DLD1 (cell line): ENCODE results near the gene ANKRD33B.
"Not testable (repeated sequence)": the region's sequence is repeated elsewhere in the genome, so short reads cannot be mapped to it uniquely, and the experiment has no call there.

ENCODE experiments used
- in situ Hi-C: cut with HindIII; loops from 2 replicates; pipeline ENCODE4 v1.10.0; 2017; ENCODE audit warnings: low sequenced_read_pairs

ANKRD33B gene

DNA sequence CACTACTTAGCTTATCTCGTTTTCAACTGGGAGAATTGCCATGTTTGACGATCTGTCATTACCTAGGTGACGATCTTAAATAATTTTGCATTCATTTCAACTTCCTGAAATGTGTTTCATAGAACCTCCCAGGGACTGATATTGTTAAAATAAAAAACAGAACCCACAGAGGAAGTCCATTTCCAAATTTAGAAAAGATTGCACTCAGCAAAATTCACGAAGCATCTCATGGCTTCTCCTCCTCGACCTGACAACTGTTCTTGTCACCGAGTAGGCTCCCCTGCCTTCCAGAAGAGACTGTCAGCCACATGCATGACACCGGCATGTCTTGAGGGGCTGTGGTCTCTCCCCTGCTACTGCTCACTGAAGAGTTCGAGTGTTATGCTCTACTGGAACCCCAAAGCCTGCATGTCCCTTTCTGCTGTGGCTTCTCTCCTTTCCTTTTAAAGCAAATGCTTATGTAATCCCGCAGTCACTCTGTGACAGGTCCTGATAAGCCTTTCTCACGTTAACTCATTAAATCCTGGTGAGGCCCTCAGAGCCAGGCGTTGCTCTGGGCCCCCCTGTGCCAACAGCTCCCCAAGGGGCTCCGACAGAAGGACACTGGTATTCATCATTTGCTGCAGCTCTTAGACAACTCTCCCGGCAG is 26.8 kb upstream of the ANKRD33B start:
- in situ Hi-C loops = no loop called here

DNA sequence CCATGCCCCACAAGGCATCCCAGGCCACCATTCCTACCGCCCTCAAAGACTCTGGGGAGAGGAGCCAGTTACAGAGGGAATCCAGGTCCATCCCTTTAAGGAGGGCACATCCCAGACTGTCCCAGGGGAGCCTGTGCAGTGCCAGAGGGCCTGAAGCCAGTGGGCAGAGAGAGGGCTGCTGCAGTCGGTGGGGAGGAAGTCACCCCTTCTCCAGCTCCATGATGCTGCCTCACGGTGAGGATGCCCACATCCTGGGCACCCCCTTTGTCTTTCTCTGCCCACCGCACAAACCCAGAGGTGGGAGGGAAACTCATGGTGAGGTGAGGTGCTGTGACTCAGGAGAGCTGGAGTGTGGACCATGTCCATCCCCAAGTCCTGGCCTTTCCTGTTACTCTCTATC is 26.2 kb upstream of the ANKRD33B start:
- in situ Hi-C loops = no loop called here

GRCh38 chr5:10538103-10538788 is 25.6 kb upstream of the ANKRD33B start:
- in situ Hi-C loops = no loop called here

- in situ Hi-C loops = no loop called here
Observed at GRCh38 chr5:10538789-10539686, 24.8 kb upstream of the ANKRD33B start.

DNA sequence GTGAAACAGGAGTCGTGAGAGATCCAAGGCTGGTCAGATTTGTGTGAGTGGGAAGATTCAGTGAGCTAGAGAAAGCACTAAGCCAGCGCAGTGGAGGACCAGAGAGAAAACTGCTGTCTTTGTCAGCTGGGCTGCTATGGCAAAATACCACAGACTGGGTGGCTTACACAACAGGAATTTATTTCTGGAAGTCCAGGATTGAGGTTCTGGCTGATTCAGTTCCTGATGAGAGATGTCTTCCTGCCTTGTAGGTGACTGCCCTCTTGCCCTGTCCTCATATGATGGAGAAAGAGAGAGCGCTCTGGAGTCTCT is 24.2 kb upstream of the ANKRD33B start:
- in situ Hi-C loops = no loop called here

DNA sequence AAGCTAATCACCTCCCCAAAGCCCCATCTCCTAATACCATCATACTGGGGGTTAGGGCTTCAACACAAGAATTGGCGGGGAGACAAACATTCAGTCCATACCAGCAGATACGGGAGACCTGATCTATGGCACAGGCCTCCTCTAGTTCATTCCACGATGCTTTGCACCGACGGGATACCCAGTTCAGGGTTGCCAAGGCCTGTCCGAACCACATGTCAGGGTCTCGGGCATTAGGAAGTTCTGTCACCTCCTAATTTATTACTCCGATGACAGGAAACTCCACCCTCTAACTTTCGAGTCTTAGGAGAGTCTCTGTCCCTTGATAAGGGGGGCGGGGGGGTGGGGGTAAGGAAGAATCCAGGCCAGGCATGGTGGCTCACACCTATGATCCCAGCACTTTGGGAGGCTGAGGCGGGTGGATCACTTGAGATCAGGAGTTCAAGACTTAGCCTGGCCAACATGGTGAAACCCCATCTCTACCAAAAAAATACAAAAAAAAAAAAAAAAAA is 23.8 kb upstream of the ANKRD33B start:
- in situ Hi-C loops = no loop called here

GRCh38 chr5:10540951-10541646 is 22.8 kb upstream of the ANKRD33B start:
- in situ Hi-C loops = no loop called here

DNA sequence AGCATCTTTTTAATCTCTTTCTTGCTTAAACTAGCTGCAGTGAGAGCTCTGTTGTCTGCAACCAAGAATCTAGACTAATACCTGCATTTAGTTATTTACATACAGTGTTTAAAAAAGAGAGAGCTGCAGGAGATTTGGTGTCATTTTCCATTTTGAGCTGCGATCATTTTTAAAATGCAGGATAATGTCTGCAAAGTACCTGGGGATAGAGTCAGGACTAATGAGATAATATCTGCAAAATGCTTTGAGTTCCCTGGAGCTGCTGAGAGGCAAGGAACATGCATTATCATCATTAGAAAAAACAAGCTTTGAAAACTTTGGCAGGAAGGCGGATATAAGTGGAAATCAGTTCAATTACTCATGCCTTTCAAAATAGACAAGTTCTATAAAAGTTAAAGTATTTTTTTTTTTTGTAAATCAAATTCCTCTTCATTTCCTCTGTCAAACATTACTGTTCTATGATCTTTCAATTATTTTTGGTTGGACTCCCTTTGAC is 21.8 kb upstream of the ANKRD33B start:
- in situ Hi-C loops = no loop called here

DNA sequence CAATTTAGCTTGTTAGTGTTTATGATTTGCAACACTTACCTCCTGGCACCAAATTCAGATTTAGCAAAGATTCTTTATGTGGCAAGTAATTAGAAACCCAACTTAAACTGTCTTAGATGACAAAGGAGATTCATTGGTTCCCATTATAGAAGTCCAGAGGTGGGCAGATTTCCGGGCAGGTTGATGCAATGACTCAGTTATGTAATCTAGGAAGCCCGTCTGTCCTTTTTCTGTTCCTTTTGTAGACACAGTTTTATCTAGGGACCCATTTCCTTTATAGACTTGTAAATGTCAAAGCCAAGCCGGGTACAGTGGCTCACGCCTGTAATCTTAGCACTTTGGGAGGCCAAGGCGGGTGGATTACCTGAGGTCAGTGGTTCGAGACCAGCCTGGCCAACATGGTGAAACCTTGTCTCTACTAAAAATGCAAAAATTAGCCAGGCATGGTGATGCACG is 20.3 kb upstream of the ANKRD33B start:
- in situ Hi-C loops = no loop called here

DNA sequence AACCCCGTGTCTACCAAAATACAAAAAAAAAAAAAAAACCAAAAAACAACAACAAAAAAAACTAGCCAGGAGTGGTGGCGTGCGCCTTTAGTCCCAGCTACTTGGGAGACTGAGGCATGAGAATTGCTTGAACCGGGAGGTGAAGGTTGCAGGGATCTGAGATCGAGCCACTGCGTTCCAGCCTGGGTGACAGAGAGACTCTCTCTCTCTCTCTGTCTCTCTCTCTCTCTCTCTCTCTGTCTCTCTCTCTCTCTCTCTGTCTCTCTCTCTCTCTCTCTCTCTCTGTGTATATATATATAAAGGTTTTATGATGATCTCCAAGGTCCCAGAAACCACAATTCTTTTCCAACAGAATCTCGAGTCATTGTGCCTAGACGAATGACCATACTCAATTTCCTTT is 18.8 kb upstream of the ANKRD33B start:
- in situ Hi-C loops = no loop called here

GRCh38 chr5:10546186-10546585 is 17.7 kb upstream of the ANKRD33B start:
- in situ Hi-C loops = no loop called here

DNA sequence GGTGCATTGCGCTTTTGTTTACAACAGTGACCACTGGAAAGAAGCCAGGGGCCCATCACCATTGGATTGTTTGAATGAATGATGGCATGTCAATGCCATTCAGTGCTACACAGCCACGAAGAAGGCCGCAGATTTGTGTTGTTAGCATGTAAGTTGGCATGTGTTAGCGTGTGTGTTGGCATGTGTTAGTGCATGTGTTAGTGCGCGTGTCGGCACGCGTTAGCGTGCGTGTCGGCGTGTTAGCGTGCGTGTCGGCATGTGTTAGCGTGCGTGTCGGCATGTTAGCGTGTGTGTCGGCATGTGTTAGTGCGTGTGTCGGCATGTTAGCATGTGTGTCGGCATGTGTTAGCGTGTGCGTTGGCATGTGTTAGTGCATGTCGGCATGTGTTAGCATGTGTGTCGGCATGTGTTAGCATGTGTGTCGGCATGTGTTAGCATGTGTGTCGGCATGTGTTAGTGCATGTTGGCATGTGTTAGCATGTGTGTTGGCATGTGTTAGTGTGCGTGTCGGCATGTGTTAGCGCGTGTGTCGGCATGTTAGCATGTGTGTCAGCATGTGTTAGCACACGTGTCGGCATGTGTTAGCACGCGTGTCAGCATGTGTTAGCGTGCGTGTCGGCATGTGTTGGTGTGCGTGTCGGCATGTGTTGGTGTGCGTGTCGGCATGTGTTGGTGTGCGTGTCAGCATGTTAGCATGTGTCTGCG is 15.3 kb upstream of the ANKRD33B start:
- in situ Hi-C loops = no loop called here

GRCh38 chr5:10549123-10549514 is 14.8 kb upstream of the ANKRD33B start:
- in situ Hi-C loops = not testable (repeated sequence)

GRCh38 chr5:10550222-10550995 is 13.5 kb upstream of the ANKRD33B start:
- in situ Hi-C loops = loop anchor here (5.0 kb wide), 1 partner anchor 68 kb away; no protein-coding TSS in a partner anchor

DNA sequence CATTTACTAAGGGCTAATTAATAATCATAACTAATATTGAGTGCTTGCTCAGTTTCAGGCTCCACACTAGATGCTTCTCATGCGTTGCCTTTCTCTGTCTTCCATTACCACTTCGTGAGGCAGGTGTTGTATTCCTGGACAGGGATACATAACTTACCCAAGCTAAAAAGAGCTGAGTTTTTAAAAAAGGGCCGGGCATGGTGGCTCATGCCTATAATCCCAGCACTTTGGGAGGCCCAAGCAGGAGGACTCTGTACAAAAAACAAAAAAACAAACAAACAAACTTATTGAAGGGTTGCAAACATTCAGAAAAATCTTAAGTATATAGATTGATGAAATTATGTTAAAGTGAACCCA is 12.1 kb upstream of the ANKRD33B start:
- in situ Hi-C loops = loop anchor here (5.0 kb wide), 1 partner anchor 69 kb away; no protein-coding TSS in a partner anchor

DNA sequence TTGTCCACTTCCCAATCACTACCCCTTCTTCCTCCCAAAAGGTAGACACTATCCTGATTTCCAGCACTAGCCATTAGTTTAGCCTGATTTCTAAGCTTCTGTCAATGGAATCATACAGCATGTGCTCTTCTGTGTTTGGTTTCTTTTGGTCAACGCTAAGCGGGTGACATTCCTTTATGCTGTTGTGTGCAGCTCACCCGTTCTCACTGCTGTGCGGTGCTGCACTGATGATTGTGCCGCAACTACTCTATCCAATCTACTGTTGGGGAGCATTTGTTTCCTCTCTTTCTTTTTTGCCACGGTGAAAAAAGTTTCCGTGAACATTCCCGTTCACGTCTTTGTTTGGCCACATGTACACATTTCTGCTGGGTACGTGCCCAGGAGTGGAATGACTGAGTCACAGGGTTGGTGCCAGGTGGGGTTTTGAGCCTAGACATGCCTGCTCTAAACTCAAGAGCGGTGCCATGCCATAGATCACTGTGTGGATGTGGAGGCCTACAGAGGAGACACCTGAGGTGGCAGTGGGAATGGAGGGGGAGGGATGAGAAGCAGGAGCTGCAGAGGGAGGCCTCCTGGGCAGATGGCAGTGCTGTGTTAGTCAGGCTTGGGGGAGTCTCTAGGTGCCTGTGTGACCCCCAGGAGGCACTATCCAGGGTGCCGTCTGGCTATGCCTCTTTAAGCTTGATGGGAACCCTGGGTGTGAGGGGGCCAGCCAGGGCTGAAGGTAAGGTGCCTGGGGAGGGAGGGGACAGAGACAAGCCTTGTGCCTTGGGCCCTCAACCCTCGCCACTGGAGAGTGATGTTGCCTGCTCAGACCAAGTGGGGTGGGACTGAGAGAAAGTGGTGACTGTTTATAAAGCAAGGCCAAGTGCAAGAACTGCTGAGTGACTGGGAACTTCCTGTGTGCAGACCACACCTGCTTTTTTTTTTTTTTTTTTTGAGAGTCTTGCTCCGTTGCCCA is 11.4 kb upstream of the ANKRD33B start:
- in situ Hi-C loops = loop anchor here (5.0 kb wide), 1 partner anchor 70 kb away; no protein-coding TSS in a partner anchor

GRCh38 chr5:10553476-10553875 is 10.4 kb upstream of the ANKRD33B start:
- in situ Hi-C loops = loop anchor here (5.0 kb wide), 1 partner anchor 71 kb away; no protein-coding TSS in a partner anchor

- in situ Hi-C loops = no loop called here
Observed at GRCh38 chr5:10555277-10555684, 8.6 kb upstream of the ANKRD33B start.
